WTC11 (cell line): ENCODE measurements around the gene CTNNA2.

Source experiments
- CTCF ChIP-seq: fragments of 200-600 bp; IDR thresholded peaks from 2 replicates; pipeline ENCODE4 v1.8.0; 2022; ENCODE audit warnings: antibody characterized with exemption
- NFYB ChIP-seq: sonication (generic); formaldehyde crosslinking; conservative IDR thresholded peaks from 2 replicates; pipeline ENCODE4 v1.8.0; 2022; ENCODE audit warnings: low read depth, missing genetic modification reagents
- NR3C1 ChIP-seq: sonication (generic); formaldehyde crosslinking; conservative IDR thresholded peaks from 2 replicates; pipeline ENCODE4 v1.8.1; 2023; ENCODE audit warnings: low read depth, mild to moderate bottlenecking, missing genetic modification reagents

GRCh38 chr2:79627237-79627636 is 114.4 kb downstream of the CTNNA2 start:
- TF ChIP-seq CTCF (no peak), NR3C1 (CRISPR knock-in tag) (no peak), NFYB (CRISPR knock-in tag) (no peak)
